GM12878 (cell line): ENCODE measurements around the gene NMT1. TPM values are rescaled to one million over a fixed set of nuclear protein-coding genes. Genes with fewer than 3 reads are reported as not detected.

Experiments used
- ATAC-seq: fragments of 200-7000 bp; cut with Tn5 transposase; 3 replicates; pipeline ENCODE4 v1.9.1; 2020; ENCODE audit warnings: mild to moderate bottlenecking, moderate library complexity
- BruUV-seq: library from RNA; stranded (reverse); fragments of 400-500 nt; replicated peaks from 2 replicates; lab custom pipeline; 2021; lab: Mats Ljungman, UMichigan
- CTCF ChIA-PET: fragments of 300-600 bp; sonication (Branson Sonifier 250); formaldehyde crosslinking; extraction: SDS; loops from one replicate; lab custom pipeline; 2021; ENCODE audit warnings: inconsistent platforms; lab: Yijun Ruan, JAX
- POLR2A ChIA-PET: fragments of 350-600 bp; formaldehyde crosslinking; extraction: SDS; loops from one replicate; lab custom pipeline; 2021; ENCODE audit warnings: inconsistent platforms; lab: Charles Lee
- RAD21 ChIA-PET: fragments of 300-600 bp; sonication (Branson Sonifier 250); formaldehyde crosslinking; loops from one replicate; lab custom pipeline; 2023; ENCODE audit warnings: antibody characterized with exemption; ENCODE audit not compliant: unreplicated experiment; lab: Charles Lee
- SMC1A ChIA-PET: fragments of 300-600 bp; sonication (Branson Sonifier 250); formaldehyde crosslinking; loops from one replicate; lab custom pipeline; 2023; ENCODE audit not compliant: unreplicated experiment, uncharacterized antibody; lab: Charles Lee
- DNase-seq: peaks from one replicate; pipeline ENCODE4 v3.0.0-alpha.2; 2011; ENCODE audit warnings: low read depth, low spot score
- FAIRE-seq: peaks from 3 replicates; lab custom pipeline; 2011; peaks lifted over from hg19 to GRCh38; lab: Jason Lieb, UNC
- H2AFZ ChIP-seq: 2 replicates; pipeline ENCODE4 v1.6.0; 2011; ENCODE audit warnings: low read depth, low read length, control low read depth; ENCODE audit not compliant: control insufficient read depth
- H3K27ac ChIP-seq: 2 replicates; pipeline ENCODE4 v1.5.1; 2011; ENCODE audit warnings: control low read depth; ENCODE audit not compliant: control insufficient read depth, insufficient read depth
- H3K27me3 ChIP-seq, 2 experiments: replicated peaks in 1 of 2; 2 replicates each; pipeline versions ENCODE4 v1.6.0 to v1.6.1; 2011; ENCODE audit warnings: low read length in 1 of 2; ENCODE audit not compliant: control insufficient read depth in 2 of 2, insufficient read depth in 2 of 2
- H3K36me3 ChIP-seq, 2 experiments: 2 replicates each; pipeline ENCODE4 v1.5.1; 2011; ENCODE audit warnings: low read length in 1 of 2; ENCODE audit not compliant: control insufficient read depth in 2 of 2, insufficient read depth in 2 of 2
- H3K4me1 ChIP-seq: 2 replicates; pipeline ENCODE4 v1.6.1; 2011; ENCODE audit warnings: mild to moderate bottlenecking, low read length, moderate library complexity, mixed read lengths; ENCODE audit not compliant: control insufficient read depth, insufficient read depth
- H3K4me2 ChIP-seq: 2 replicates; pipeline ENCODE4 v1.6.0; 2011; ENCODE audit warnings: control low read depth; ENCODE audit not compliant: control insufficient read depth, insufficient read depth
- H3K4me3 ChIP-seq: fragments of 200-600 bp; sonication (generic); 2 replicates; pipeline ENCODE4 v1.5.1; 2016
- H3K79me2 ChIP-seq: 2 replicates; pipeline ENCODE4 v1.6.0; 2011; ENCODE audit warnings: low read length; ENCODE audit not compliant: control insufficient read depth, insufficient read depth
- H3K9ac ChIP-seq: 2 replicates; pipeline ENCODE4 v1.8.0; 2011; ENCODE audit warnings: low read length, control low read depth, mixed read lengths; ENCODE audit not compliant: control insufficient read depth, insufficient read depth
- H3K9me3 ChIP-seq: replicated peaks from 3 replicates; pipeline ENCODE4 v1.5.1; 2011; ENCODE audit warnings: mild to moderate bottlenecking, low read length; ENCODE audit not compliant: control insufficient read depth, insufficient read depth
- H4K20me1 ChIP-seq: 2 replicates; pipeline ENCODE4 v1.6.0; 2011; ENCODE audit not compliant: control insufficient read depth, insufficient read depth
- KDM1A ChIP-seq: fragments of 200-600 bp; sonication (generic); IDR thresholded peaks from 2 replicates; pipeline ENCODE4 v1.6.1; 2016; ENCODE audit warnings: borderline replicate concordance
- PML ChIP-seq: IDR thresholded peaks from 2 replicates; pipeline ENCODE4 v1.6.1; 2012; ENCODE audit warnings: low read length, inconsistent platforms
- WGBS: methylation state at CpG from one replicate; pipeline ENCODE4 v1.1.6; 2016; ENCODE audit warnings: low lambda C conversion rate; ENCODE audit not compliant: insufficient replicate concordance, insufficient coverage; ENCODE audit errors: missing lambda C conversion rate; 5-methylcytosine and 5-hydroxymethylcytosine counted together
- in situ Hi-C: fragments of 300-500 bp; cut with MboI; formaldehyde crosslinking; loops from 9 replicates; pipeline ENCODE4 v1.14.3; 2018; ENCODE audit warnings: mixed read lengths
- intact Hi-C: fragments of 100-400 bp; cut with micrococcal nuclease; formaldehyde crosslinking; loops from one replicate; pipeline ENCODE4 v1.14.2; 2022; ENCODE audit not compliant: unreplicated experiment
- polyA plus RNA-seq, 11 experiments: library from polyadenylated mRNA; depleted of rRNA in 4 of 11; unstranded in 6 of 11; stranded (reverse) in 5 of 11; fragments of >200 nt; fragmentation: Nextera tagmentation in 4 of 11; fragmentation: Illumina TruSeq in 1 of 11; extraction: Ambion mirVana in 4 of 11; extraction: Trizol in 1 of 11; gene quantifications; 1 replicate in 1 of 11; 2 replicates in 10 of 11; pipeline versions ENCODE4 v1.2.1 to v1.2.3, GENCODE V29; 2011 to 2016; ENCODE audit warnings: inconsistent platforms in 2 of 11, missing spikeins in 2 of 11, low read depth in 1 of 11
- total RNA-seq, 4 experiments: library from RNA; depleted of rRNA in 3 of 4; stranded (reverse); fragments of >200 nt in 3 of 4; fragmentation: Illumina TruSeq in 1 of 4; extraction: Trizol in 1 of 4; gene quantifications; 2 replicates each; pipeline versions ENCODE4 v1.2.1 to v1.2.3, GENCODE V29; 2013 to 2021
- TF ChIP-seq, protein P1 (sequence below): fragments of 450-650 bp; formaldehyde crosslinking; IDR thresholded peaks from 2 replicates; pipeline ENCODE4 v1.4.0; 2020; ENCODE audit warnings: mild to moderate bottlenecking, moderate library complexity
- TF ChIP-seq, protein P2 (sequence below): IDR thresholded peaks from 2 replicates; pipeline ENCODE4 v1.6.1; 2011; ENCODE audit warnings: low read depth, mild to moderate bottlenecking, low read length, moderate library complexity, borderline replicate concordance; ENCODE audit errors: extremely low read depth
- TF ChIP-seq, protein P3 (sequence below): IDR thresholded peaks from 2 replicates; pipeline ENCODE4 v1.6.1; 2012; ENCODE audit warnings: improper control_type of control experiment, low read depth, low read length; ENCODE audit not compliant: insufficient replicate concordance
- TF ChIP-seq, protein P4 (sequence below): IDR thresholded peaks from 2 replicates; pipeline ENCODE4 v1.6.1; 2012; ENCODE audit warnings: low read depth, low read length, improper control_type of control experiment

The NMT1 gene
- total and polyA plus RNA-seq, 10 of the 15 experiments (the other 5 are each of a cell fraction or from before 2014, with no cell fraction given), result 96.7 to 395 (median 222) TPM

DNA sequence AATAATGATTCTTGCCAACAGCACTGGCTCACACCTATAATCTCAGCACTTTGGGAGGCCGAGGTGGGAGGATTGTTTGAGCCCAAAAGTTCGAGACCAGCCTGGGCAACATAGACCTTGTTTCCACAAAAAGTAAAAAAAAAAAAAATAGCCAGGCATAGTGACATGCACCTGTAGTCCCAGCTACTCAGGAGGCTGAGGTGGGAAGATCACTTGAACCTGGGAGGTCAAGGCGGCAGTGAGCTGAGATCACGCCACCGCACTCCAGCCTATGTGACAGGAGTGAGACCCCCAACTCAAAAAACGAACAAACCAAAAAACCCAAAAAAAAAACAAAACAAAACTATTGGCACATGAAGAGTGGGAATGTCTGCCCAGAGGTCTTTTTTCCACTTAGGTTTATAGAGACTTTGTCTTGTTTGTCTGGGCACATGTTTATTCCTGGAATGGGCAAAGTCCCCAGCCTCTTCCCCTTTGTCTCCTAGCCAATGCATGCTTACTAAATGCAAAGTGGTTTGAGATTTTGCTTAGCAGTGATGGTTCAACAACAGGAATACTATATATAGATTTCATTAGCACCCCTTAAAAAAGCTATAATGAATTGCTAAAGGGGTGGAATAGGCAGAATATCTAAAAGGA, 25.9 kb downstream of the NMT1 start:
- in situ Hi-C loops (no loop called here), intact Hi-C loops (no loop called here)
- ATAC-seq (no peak), DNase-seq (no peak), FAIRE-seq (no peak)
- SMC1A ChIA-PET, result interaction anchor here (0.6 to 1.5 kb wide), 3 partner anchors 10 to 55 kb away, joined by 3 to 5 read pairs (median 4); no protein-coding TSS in a partner anchor
- RAD21 ChIA-PET, result interaction anchor here (1.0 kb wide), 1 partner anchor 33 kb away, joined by 3 read pairs; no protein-coding TSS in a partner anchor
- Histone ChIP-seq H3K27me3 (no peaks in the 10 kb centered on the region), H3K4me3 (no peak overlapping the region), H3K4me1 (peaks cover 6% of the 10 kb centered on the region), H3K9ac (no peak overlapping the region), H3K4me2 (no peak overlapping the region), H4K20me1 (no peaks in the 10 kb centered on the region), H3K36me3 (peaks cover 18 to 37% of the 10 kb centered on the region in 2 experiments), H2AFZ (no peak overlapping the region), H3K27ac (no peak overlapping the region), H3K9me3 (no peaks in the 10 kb centered on the region), H3K79me2 (no peaks in the 10 kb centered on the region)
- WGBS, result 99% methylated on average over 6 of the region's 6 CpGs
- TF ChIP-seq KDM1A, result no peak
- TF ChIP-seq, protein P1, sequence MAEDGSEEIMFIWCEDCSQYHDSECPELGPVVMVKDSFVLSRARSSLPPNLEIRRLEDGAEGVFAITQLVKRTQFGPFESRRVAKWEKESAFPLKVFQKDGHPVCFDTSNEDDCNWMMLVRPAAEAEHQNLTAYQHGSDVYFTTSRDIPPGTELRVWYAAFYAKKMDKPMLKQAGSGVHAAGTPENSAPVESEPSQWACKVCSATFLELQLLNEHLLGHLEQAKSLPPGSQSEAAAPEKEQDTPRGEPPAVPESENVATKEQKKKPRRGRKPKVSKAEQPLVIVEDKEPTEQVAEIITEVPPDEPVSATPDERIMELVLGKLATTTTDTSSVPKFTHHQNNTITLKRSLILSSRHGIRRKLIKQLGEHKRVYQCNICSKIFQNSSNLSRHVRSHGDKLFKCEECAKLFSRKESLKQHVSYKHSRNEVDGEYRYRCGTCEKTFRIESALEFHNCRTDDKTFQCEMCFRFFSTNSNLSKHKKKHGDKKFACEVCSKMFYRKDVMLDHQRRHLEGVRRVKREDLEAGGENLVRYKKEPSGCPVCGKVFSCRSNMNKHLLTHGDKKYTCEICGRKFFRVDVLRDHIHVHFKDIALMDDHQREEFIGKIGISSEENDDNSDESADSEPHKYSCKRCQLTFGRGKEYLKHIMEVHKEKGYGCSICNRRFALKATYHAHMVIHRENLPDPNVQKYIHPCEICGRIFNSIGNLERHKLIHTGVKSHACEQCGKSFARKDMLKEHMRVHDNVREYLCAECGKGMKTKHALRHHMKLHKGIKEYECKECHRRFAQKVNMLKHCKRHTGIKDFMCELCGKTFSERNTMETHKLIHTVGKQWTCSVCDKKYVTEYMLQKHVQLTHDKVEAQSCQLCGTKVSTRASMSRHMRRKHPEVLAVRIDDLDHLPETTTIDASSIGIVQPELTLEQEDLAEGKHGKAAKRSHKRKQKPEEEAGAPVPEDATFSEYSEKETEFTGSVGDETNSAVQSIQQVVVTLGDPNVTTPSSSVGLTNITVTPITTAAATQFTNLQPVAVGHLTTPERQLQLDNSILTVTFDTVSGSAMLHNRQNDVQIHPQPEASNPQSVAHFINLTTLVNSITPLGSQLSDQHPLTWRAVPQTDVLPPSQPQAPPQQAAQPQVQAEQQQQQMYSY (CRISPR knock-in tag), result no peak
- TF ChIP-seq, protein P2, sequence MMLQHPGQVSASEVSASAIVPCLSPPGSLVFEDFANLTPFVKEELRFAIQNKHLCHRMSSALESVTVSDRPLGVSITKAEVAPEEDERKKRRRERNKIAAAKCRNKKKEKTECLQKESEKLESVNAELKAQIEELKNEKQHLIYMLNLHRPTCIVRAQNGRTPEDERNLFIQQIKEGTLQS, result no peak
- TF ChIP-seq PML, result no peak
- TF ChIP-seq, protein P3, sequence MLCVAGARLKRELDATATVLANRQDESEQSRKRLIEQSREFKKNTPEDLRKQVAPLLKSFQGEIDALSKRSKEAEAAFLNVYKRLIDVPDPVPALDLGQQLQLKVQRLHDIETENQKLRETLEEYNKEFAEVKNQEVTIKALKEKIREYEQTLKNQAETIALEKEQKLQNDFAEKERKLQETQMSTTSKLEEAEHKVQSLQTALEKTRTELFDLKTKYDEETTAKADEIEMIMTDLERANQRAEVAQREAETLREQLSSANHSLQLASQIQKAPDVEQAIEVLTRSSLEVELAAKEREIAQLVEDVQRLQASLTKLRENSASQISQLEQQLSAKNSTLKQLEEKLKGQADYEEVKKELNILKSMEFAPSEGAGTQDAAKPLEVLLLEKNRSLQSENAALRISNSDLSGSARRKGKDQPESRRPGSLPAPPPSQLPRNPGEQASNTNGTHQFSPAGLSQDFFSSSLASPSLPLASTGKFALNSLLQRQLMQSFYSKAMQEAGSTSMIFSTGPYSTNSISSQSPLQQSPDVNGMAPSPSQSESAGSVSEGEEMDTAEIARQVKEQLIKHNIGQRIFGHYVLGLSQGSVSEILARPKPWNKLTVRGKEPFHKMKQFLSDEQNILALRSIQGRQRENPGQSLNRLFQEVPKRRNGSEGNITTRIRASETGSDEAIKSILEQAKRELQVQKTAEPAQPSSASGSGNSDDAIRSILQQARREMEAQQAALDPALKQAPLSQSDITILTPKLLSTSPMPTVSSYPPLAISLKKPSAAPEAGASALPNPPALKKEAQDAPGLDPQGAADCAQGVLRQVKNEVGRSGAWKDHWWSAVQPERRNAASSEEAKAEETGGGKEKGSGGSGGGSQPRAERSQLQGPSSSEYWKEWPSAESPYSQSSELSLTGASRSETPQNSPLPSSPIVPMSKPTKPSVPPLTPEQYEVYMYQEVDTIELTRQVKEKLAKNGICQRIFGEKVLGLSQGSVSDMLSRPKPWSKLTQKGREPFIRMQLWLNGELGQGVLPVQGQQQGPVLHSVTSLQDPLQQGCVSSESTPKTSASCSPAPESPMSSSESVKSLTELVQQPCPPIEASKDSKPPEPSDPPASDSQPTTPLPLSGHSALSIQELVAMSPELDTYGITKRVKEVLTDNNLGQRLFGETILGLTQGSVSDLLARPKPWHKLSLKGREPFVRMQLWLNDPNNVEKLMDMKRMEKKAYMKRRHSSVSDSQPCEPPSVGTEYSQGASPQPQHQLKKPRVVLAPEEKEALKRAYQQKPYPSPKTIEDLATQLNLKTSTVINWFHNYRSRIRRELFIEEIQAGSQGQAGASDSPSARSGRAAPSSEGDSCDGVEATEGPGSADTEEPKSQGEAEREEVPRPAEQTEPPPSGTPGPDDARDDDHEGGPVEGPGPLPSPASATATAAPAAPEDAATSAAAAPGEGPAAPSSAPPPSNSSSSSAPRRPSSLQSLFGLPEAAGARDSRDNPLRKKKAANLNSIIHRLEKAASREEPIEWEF, result no peak
- TF ChIP-seq, protein P4, sequence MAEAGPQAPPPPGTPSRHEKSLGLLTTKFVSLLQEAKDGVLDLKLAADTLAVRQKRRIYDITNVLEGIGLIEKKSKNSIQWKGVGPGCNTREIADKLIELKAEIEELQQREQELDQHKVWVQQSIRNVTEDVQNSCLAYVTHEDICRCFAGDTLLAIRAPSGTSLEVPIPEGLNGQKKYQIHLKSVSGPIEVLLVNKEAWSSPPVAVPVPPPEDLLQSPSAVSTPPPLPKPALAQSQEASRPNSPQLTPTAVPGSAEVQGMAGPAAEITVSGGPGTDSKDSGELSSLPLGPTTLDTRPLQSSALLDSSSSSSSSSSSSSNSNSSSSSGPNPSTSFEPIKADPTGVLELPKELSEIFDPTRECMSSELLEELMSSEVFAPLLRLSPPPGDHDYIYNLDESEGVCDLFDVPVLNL, result no peak
- POLR2A ChIA-PET, result no interaction called here
- no TSS peak for BruUV-seq
- CTCF ChIA-PET, result interaction anchor here (0.6 to 3.8 kb wide), 6 partner anchors 12 to 167 kb away, joined by 3 to 23 read pairs (median 4); partner anchors contain the start of gene ACBD4
